H9 (cell line): ENCODE measurements around the gene LYSMD2. TPM values are rescaled to one million over a fixed set of nuclear protein-coding genes. Genes with fewer than 3 reads are reported as not detected.

Experiments used
- DNase-seq: peaks from one replicate; pipeline ENCODE4 v3.0.0-alpha.2; 2017
- H2AFZ ChIP-seq: one replicate; pipeline ENCODE4 v1.6.1; 2013; ENCODE audit warnings: mild to moderate bottlenecking, low read length, control low read depth, moderate library complexity
- H2AK5ac ChIP-seq: 2 replicates; pipeline ENCODE4 v1.6.1; 2013; ENCODE audit warnings: low read length, control low read depth, mixed read lengths; ENCODE audit not compliant: insufficient read length
- H2BK120ac ChIP-seq: one replicate; pipeline ENCODE4 v1.6.1; 2013; ENCODE audit warnings: low read depth, mild to moderate bottlenecking, low read length, control low read depth, inconsistent platforms; ENCODE audit not compliant: poor library complexity, severe bottlenecking
- H2BK12ac ChIP-seq: 2 replicates; pipeline ENCODE4 v1.6.1; 2013; ENCODE audit warnings: low read length, control low read depth, mixed read lengths, low read depth; ENCODE audit not compliant: insufficient read length
- H2BK15ac ChIP-seq: 2 replicates; pipeline ENCODE4 v1.6.1; 2013; ENCODE audit warnings: low read depth, low read length, control low read depth
- H2BK20ac ChIP-seq: one replicate; pipeline ENCODE4 v1.6.1; 2013; ENCODE audit warnings: low read depth, mild to moderate bottlenecking, low read length, control low read depth, inconsistent platforms; ENCODE audit not compliant: poor library complexity, severe bottlenecking
- H2BK5ac ChIP-seq: 2 replicates; pipeline ENCODE4 v1.6.1; 2013; ENCODE audit warnings: low read length, control low read depth, mixed read lengths; ENCODE audit not compliant: insufficient read length
- H3K14ac ChIP-seq: 2 replicates; pipeline ENCODE4 v1.6.1; 2013; ENCODE audit warnings: low read length, control low read depth; ENCODE audit not compliant: insufficient read depth
- H3K18ac ChIP-seq: 2 replicates; pipeline ENCODE4 v1.6.1; 2013; ENCODE audit warnings: low read depth, mild to moderate bottlenecking, mixed read lengths, low read length, control low read depth; ENCODE audit not compliant: insufficient read length
- H3K23ac ChIP-seq: 2 replicates; pipeline ENCODE4 v1.6.1; 2013; ENCODE audit warnings: low read length, control low read depth, mixed read lengths, low read depth; ENCODE audit not compliant: insufficient read length
- H3K23me2 ChIP-seq: 2 replicates; pipeline ENCODE4 v1.6.1; 2013; ENCODE audit warnings: low read depth, mild to moderate bottlenecking, mixed read lengths, low read length, control low read depth; ENCODE audit not compliant: insufficient read length, poor library complexity, severe bottlenecking
- H3K27ac ChIP-seq: 2 replicates; pipeline ENCODE4 v1.5.1; 2013; ENCODE audit warnings: low read length, control low read depth, mixed read lengths, low read depth; ENCODE audit not compliant: insufficient read length
- H3K27me3 ChIP-seq: 2 replicates; pipeline ENCODE4 v1.6.1; 2013; ENCODE audit warnings: low read length, control low read depth, inconsistent platforms; ENCODE audit not compliant: insufficient read depth
- H3K4ac ChIP-seq: 2 replicates; pipeline ENCODE4 v1.6.1; 2013; ENCODE audit warnings: low read depth, mild to moderate bottlenecking, control low read depth, inconsistent platforms, low read length, moderate library complexity
- H3K4me1 ChIP-seq: 2 replicates; pipeline ENCODE4 v1.6.1; 2013; ENCODE audit warnings: low read length, control low read depth, inconsistent platforms; ENCODE audit not compliant: insufficient read depth
- H3K4me2 ChIP-seq: 2 replicates; pipeline ENCODE4 v1.6.1; 2013; ENCODE audit warnings: low read length, control low read depth, mixed read lengths; ENCODE audit not compliant: insufficient read length, insufficient read depth
- H3K56ac ChIP-seq: 2 replicates; pipeline ENCODE4 v1.6.1; 2013; ENCODE audit warnings: low read depth, mild to moderate bottlenecking, mixed read lengths, low read length, control low read depth; ENCODE audit not compliant: insufficient read length
- H3K79me1 ChIP-seq: 2 replicates; pipeline ENCODE4 v1.6.1; 2013; ENCODE audit warnings: low read depth, mild to moderate bottlenecking, moderate library complexity, low read length, control low read depth, inconsistent platforms; ENCODE audit not compliant: insufficient read depth, poor library complexity, severe bottlenecking
- H3K79me2 ChIP-seq: 2 replicates; pipeline ENCODE4 v1.6.1; 2013; ENCODE audit warnings: low read length, control low read depth, inconsistent platforms; ENCODE audit not compliant: insufficient read depth
- H3K9ac ChIP-seq: 2 replicates; pipeline ENCODE4 v1.6.1; 2013; ENCODE audit warnings: low read length, control low read depth, mixed read lengths; ENCODE audit not compliant: insufficient read length; ENCODE audit errors: extremely low read depth
- H3K9me3 ChIP-seq: one replicate; pipeline ENCODE4 v1.6.1; 2013; ENCODE audit warnings: low read depth, low read length, inconsistent platforms; ENCODE audit not compliant: control insufficient read depth
- H3T11ph ChIP-seq: one replicate; pipeline ENCODE4 v1.6.1; 2013; ENCODE audit warnings: mild to moderate bottlenecking, low read length, control low read depth, inconsistent platforms
- H4K20me1 ChIP-seq: one replicate; pipeline ENCODE4 v1.6.1; 2013; ENCODE audit not compliant: control insufficient read depth, insufficient read length, insufficient read depth
- H4K5ac ChIP-seq: 2 replicates; pipeline ENCODE4 v1.6.1; 2013; ENCODE audit warnings: low read depth, mild to moderate bottlenecking, mixed read lengths, low read length, control low read depth; ENCODE audit not compliant: insufficient read length
- H4K8ac ChIP-seq: replicated peaks from 2 replicates; pipeline ENCODE4 v1.6.1; 2013; ENCODE audit warnings: low read length, control low read depth, mixed read lengths, low read depth; ENCODE audit not compliant: insufficient read length
- H4K91ac ChIP-seq: 2 replicates; pipeline ENCODE4 v1.6.1; 2013; ENCODE audit warnings: low read depth, mild to moderate bottlenecking, moderate library complexity, mixed read lengths, low read length, control low read depth; ENCODE audit not compliant: insufficient read length
- H3K27ac Mint-ChIP-seq, 3 experiments: 2 replicates in 2 of 3; 3 replicates in 1 of 3; pipeline ENCODE4 v1.8.0; 2020 to 2021; ENCODE audit warnings: mixed read lengths in 3 of 3, mild to moderate bottlenecking in 1 of 3, moderate library complexity in 1 of 3
- H3K27me3 Mint-ChIP-seq: 2 replicates; pipeline ENCODE4 v1.8.0; 2021; ENCODE audit warnings: low read depth, mild to moderate bottlenecking, moderate library complexity, mixed read lengths
- H3K36me3 Mint-ChIP-seq, 3 experiments: 2 replicates in 2 of 3; 3 replicates in 1 of 3; pipeline ENCODE4 v1.8.0; 2020 to 2021; ENCODE audit warnings: low read depth in 3 of 3, mixed read lengths in 3 of 3; ENCODE audit not compliant: insufficient read depth in 1 of 3
- H3K4me1 Mint-ChIP-seq, 2 experiments: 2 replicates each; pipeline ENCODE4 v1.8.0; 2020; ENCODE audit warnings: mixed read lengths in 2 of 2
- H3K4me3 Mint-ChIP-seq, 2 experiments: 2 replicates in 1 of 2; 3 replicates in 1 of 2; pipeline ENCODE4 v1.8.0; 2020 to 2021; ENCODE audit warnings: mild to moderate bottlenecking in 2 of 2, mixed read lengths in 2 of 2, moderate library complexity in 1 of 2
- H3K9me3 Mint-ChIP-seq, 2 experiments: 2 replicates in 1 of 2; 3 replicates in 1 of 2; pipeline ENCODE4 v1.8.0; 2020; ENCODE audit warnings: mild to moderate bottlenecking in 2 of 2, mixed read lengths in 2 of 2, moderate library complexity in 1 of 2
- CTCF ChIP-seq: fragments of 200-600 bp; sonication (generic); conservative IDR thresholded peaks from 3 replicates; pipeline ENCODE4 v1.8.0; 2021; ENCODE audit warnings: antibody characterized with exemption, mild to moderate bottlenecking
- WGBS: extraction: QIAGEN DNeasy Blood & Tissue Kit; methylation state at CpG from one replicate; pipeline ENCODE4 v1.1.7; 2013; ENCODE audit warnings: missing lambda C conversion rate, low lambda C conversion rate, mixed read lengths; ENCODE audit not compliant: insufficient read length; ENCODE audit errors: extremely low coverage; 5-methylcytosine and 5-hydroxymethylcytosine counted together
- total RNA-seq: library from RNA; stranded (reverse); gene quantifications from 2 replicates; pipeline ENCODE4 v1.2.1, GENCODE V29; 2021

LYSMD2 gene
- total RNA-seq, 1 experiment from 2014 or later = 3.9 TPM

DNA sequence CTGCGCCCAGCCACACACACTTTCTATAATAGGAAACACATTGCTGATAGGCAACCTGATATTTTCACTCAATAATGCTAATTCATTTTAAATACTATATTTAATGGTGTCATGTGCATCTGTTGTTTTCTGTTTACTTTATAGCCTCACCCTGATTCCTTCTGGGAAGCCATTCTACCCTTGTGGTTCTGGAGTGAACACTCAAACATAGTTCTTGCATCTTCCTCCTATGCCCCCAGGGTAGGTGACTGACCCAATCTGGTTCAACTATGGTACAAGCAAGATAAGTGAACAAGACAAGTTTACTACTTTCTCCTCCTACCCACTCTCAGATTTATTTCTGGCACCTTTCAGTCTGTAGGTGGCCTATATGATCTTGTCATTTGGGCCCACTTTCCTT lies 60.4 kb downstream of the LYSMD2 start:
- Mint-ChIP-seq H3K9me3 (no peaks in the 10 kb centered on the region), H3K4me3 (no peak overlapping the region), H3K4me1 (peaks cover 16 to 18% of the 10 kb centered on the region in 2 experiments), H3K36me3 (no peaks in the 10 kb centered on the region), H3K27ac (no peak overlapping the region), H3K27me3 (peaks cover 22% of the 10 kb centered on the region)
- no peak overlapping the region for H3K4me2 ChIP-seq
- H2BK5ac ChIP-seq = no peak overlapping the region
- no peak overlapping the region for H3K23ac ChIP-seq
- WGBS = no CpG with 5 or more reads among the region's 1 CpG
- DNase-seq = no peak
- H3K9ac ChIP-seq = no peak overlapping the region
- no peak overlapping the region for H2BK120ac ChIP-seq
- H2BK20ac ChIP-seq = no peak overlapping the region
- no peaks in the 10 kb centered on the region for H4K20me1 ChIP-seq
- no peaks in the 10 kb centered on the region; the same call in 1 of the 2 replicates for H3K4me1 ChIP-seq
- no peaks in the 10 kb centered on the region for H3K9me3 ChIP-seq
- no peak overlapping the region for H2AK5ac ChIP-seq
- no peak overlapping the region for H3K27ac ChIP-seq
- no peak overlapping the region for H4K5ac ChIP-seq
- H4K91ac ChIP-seq = no peak overlapping the region
- H3K79me1 ChIP-seq = no peaks in the 10 kb centered on the region
- H3K56ac ChIP-seq = no peak overlapping the region
- no peak overlapping the region for H2AFZ ChIP-seq
- H3T11ph ChIP-seq = no peak overlapping the region
- H3K79me2 ChIP-seq = no peaks in the 10 kb centered on the region
- no peak overlapping the region for H2BK15ac ChIP-seq
- no peaks in the 10 kb centered on the region for H3K27me3 ChIP-seq
- H3K18ac ChIP-seq = no peak overlapping the region
- no peak overlapping the region for H3K4ac ChIP-seq
- no peak overlapping the region for H4K8ac ChIP-seq
- no peak overlapping the region for H3K14ac ChIP-seq
- no peak for TF ChIP-seq CTCF
- H3K23me2 ChIP-seq = peaks cover 3% of the 10 kb centered on the region
- H2BK12ac ChIP-seq = no peak overlapping the region
